NCI-H1092 treated with DMSO at 0.1 percent for 48 hours (cell line): ENCODE results near the gene SRRM4.
"Not testable (repeated sequence)": the region's sequence is repeated elsewhere in the genome, so short reads cannot be mapped to it uniquely, and the experiment has no call there.

Source experiments
- DNase-seq: peaks from one replicate; lab custom pipeline; 2025; lab: John Stamatoyannopoulos, UW

SRRM4 gene

GRCh38 chr12:118981285-118982211 is at the start of gene SRRM4:
TSS of gene SRRM4 (plus strand) at chr12:118981541. CDS start at chr12:118981883, 342 bp downstream.
- peak; percentile 87 for DNase-seq

- no peak for DNase-seq
These were observed 35.1 kb upstream of the SRRM4 start for GRCh38 chr12:118946256-118946655.

- no peak for DNase-seq
These were observed 22.8 kb upstream of the SRRM4 start for GRCh38 chr12:118958520-118958919.

- DNase-seq: no peak
These were observed 22.0 kb upstream of the SRRM4 start for GRCh38 chr12:118959348-118959747.

GRCh38 chr12:118959985-118960560 is 21.3 kb upstream of the SRRM4 start:
- DNase-seq: no peak

GRCh38 chr12:118960865-118961264 is 20.5 kb upstream of the SRRM4 start:
- DNase-seq: no peak

- DNase-seq: no peak
These were observed 16.4 kb upstream of the SRRM4 start for GRCh38 chr12:118964988-118965387.

- no peak for DNase-seq
These were observed 10.5 kb upstream of the SRRM4 start for GRCh38 chr12:118970856-118971255.

GRCh38 chr12:118972982-118973381 is 8.4 kb upstream of the SRRM4 start:
- no peak for DNase-seq

- DNase-seq: peak; percentile 80
These were observed 1.5 kb upstream of the SRRM4 start for GRCh38 chr12:118979763-118980406.

- DNase-seq: peak; percentile 39
These were observed 830 bp upstream of the SRRM4 start for GRCh38 chr12:118980407-118981014.

- DNase-seq: no peak
These were observed 961 bp downstream of the SRRM4 start for GRCh38 chr12:118982302-118982701.

- DNase-seq: no peak
These were observed 1.8 kb downstream of the SRRM4 start for GRCh38 chr12:118982984-118983761.

GRCh38 chr12:118984161-118984943 is 3.0 kb downstream of the SRRM4 start:
- peak; percentile 3 for DNase-seq

GRCh38 chr12:118986050-118986449 is 4.7 kb downstream of the SRRM4 start:
- DNase-seq: peak; percentile 42

GRCh38 chr12:118999107-118999506 is 17.8 kb downstream of the SRRM4 start:
- DNase-seq: no peak

GRCh38 chr12:119005085-119005484 is 23.7 kb downstream of the SRRM4 start:
- DNase-seq: no peak

- DNase-seq: no peak
These were observed 24.6 kb downstream of the SRRM4 start for GRCh38 chr12:119005913-119006312.

- peak; percentile 46 for DNase-seq
These were observed 25.4 kb downstream of the SRRM4 start for GRCh38 chr12:119006746-119007145.

- DNase-seq: not testable (repeated sequence)
These were observed 26.9 kb downstream of the SRRM4 start for GRCh38 chr12:119008273-119008672.
